GM10248 (cell line): Measurements from ENCODE around the gene TTBK2.
A peak's percentile ranks its signal among the peaks of the same experiment; 100 is the strongest.
"Not testable (repeated sequence)": the region's sequence is repeated elsewhere in the genome, so short reads cannot be mapped to it uniquely, and the experiment has no call there.

Experiments used
- CTCF ChIA-PET: fragments of 300-600 bp; sonication (Branson Sonifier 250); formaldehyde crosslinking; extraction: SDS; loops from one replicate; lab custom pipeline; 2021; ENCODE audit warnings: antibody characterized with exemption; lab: Yijun Ruan, JAX
- POLR2A ChIA-PET: fragments of 350-650 bp; sonication (Branson Sonifier 250); formaldehyde crosslinking; extraction: SDS; loops from one replicate; lab custom pipeline; 2020; ENCODE audit warnings: antibody characterized with exemption; lab: Yijun Ruan, JAX
- DNase-seq: peaks from one replicate; pipeline ENCODE4 v3.0.0; 2012; ENCODE audit errors: extremely low spot score
- TF ChIP-seq, protein P1 (sequence below): IDR thresholded peaks from 2 replicates; pipeline ENCODE4 v1.5.1; 2012; ENCODE audit warnings: mild to moderate bottlenecking, low read depth; ENCODE audit errors: extremely low read depth, missing control alignments, control extremely low read depth

The TTBK2 gene

DNA sequence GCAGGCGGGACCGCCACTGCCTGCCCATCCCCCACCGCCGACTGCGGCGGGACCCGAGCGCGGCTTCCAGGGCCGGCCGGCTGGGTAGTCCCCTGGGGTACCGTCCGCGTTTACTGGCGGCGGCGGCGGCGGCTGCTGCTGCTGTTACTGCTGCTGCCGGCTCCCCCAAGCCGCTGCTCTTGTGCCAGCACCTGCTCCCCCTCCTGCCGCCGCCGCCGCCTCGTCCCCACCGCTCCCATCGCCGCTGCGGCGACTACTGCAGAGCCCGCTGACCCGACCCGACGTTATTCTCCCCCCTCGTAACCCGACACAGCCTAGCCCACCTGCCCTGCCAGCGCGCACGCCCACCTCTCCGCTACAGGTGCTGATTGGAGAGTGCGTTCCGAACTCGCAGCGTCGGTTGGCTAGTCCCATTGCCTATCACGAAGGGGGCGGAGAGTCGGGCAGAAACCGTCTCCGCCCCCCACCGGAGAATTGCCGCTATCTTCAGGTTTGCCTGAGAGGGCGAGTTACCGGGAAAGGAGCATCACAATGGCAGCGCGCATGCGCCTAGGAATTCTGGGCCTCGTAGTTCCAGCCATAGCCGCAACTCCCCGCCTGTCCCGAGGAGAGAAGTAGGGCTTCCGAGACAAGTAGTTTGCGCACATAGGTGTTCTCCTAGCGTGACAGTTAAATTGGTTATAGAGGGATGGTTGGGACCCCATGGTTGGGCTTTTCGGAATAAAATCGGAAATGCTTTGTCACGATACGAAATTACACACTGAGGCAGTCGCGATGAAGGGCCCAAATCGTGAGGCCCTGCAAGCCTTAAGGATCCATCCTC lies at the start of gene TTBK2:
Gene TTBK2 (minus strand): TSS at position 260 of the 823 bp plus-strand sequence. CDS start 42,161 bp downstream, outside the sequence.
- ChIA-PET POLR2A (no interaction called here), CTCF (interaction anchor here (0.7 to 1.0 kb wide), 2 partner anchors 8 to 13 kb away, joined by 3 to 4 read pairs; no protein-coding TSS in a partner anchor)
- TF ChIP-seq, protein P1, sequence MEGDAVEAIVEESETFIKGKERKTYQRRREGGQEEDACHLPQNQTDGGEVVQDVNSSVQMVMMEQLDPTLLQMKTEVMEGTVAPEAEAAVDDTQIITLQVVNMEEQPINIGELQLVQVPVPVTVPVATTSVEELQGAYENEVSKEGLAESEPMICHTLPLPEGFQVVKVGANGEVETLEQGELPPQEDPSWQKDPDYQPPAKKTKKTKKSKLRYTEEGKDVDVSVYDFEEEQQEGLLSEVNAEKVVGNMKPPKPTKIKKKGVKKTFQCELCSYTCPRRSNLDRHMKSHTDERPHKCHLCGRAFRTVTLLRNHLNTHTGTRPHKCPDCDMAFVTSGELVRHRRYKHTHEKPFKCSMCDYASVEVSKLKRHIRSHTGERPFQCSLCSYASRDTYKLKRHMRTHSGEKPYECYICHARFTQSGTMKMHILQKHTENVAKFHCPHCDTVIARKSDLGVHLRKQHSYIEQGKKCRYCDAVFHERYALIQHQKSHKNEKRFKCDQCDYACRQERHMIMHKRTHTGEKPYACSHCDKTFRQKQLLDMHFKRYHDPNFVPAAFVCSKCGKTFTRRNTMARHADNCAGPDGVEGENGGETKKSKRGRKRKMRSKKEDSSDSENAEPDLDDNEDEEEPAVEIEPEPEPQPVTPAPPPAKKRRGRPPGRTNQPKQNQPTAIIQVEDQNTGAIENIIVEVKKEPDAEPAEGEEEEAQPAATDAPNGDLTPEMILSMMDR = no peak
- peak; percentile 95 for DNase-seq

DNA sequence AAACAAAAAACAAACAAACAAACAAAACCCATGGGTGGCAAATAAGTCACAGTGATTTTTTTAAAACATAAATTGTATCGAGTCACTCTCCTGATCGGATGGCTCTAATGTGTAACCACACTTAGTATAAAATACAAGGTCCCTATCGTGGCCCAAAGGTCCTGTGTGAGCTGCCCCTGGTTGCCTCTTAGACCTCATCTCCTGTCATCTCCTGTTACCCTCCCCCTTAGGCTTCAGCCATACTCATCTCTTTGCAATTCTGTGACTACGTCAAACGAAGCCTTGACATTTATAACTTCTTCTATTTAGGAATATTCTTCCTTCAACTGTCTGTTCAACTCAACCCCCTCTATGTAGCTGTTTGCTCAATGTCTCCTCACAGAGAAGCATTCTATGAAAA lies 43.9 kb upstream of the TTBK2 start:
- POLR2A ChIA-PET = no interaction called here
- CTCF ChIA-PET = no interaction called here
- TF ChIP-seq, protein P1 = no peak
- DNase-seq = no peak

DNA sequence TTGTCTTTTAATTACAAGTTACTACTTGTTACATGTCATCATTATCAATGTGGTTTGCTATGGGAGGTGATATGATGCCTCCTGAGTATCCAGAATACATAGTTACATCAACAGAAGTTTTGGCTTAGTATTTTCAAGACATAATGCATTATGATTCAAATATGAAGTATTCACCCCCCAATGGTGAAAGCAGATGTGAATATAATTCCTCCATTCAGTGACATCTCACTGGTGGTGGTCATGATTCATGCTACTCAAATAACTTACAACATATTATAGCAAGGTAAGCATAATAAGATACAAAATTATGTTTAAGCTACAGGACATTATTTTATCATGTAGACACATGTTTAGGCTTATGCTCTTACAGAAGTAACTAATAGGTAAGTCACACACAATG lies 34.9 kb upstream of the TTBK2 start:
- ChIA-PET POLR2A (no interaction called here), CTCF (no interaction called here)
- DNase-seq = no peak
- TF ChIP-seq, protein P1 = no peak

GRCh38 chr15:42954291-42954690 lies 33.7 kb upstream of the TTBK2 start:
- TF ChIP-seq, protein P1 = no peak
- DNase-seq = no peak
- ChIA-PET CTCF (interaction anchor here (1.1 kb wide), 1 partner anchor 28 kb away, joined by 3 read pairs; no protein-coding TSS in a partner anchor), POLR2A (no interaction called here)

GRCh38 chr15:42948898-42949297 lies 28.3 kb upstream of the TTBK2 start:
- POLR2A ChIA-PET, DNase-seq, CTCF ChIA-PET: not testable (repeated sequence)

- CTCF ChIA-PET = interaction anchor here (1.4 to 2.1 kb wide), 2 partner anchors 14 to 344 kb away, joined by 3 to 10 read pairs; no protein-coding TSS in a partner anchor
- no peak for DNase-seq
- TF ChIP-seq, protein P1 = no peak
- POLR2A ChIA-PET = no interaction called here
Measured at GRCh38 chr15:42940527-42940926, 19.9 kb upstream of the TTBK2 start.

GRCh38 chr15:42939841-42940240 lies 19.3 kb upstream of the TTBK2 start:
- ChIA-PET CTCF (interaction anchor here (1.5 to 2.1 kb wide), 2 partner anchors 13 to 25 kb away, joined by 3 to 10 read pairs; no protein-coding TSS in a partner anchor), POLR2A (no interaction called here)
- DNase-seq = no peak
- TF ChIP-seq, protein P1 = no peak
